ENCODE measurements around the gene CNDP1.

Gene CNDP1

GRCh38 chr18:74631623-74632350 is 97.5 kb downstream of the CNDP1 start:
- no peak for FAIRE-seq

- FAIRE-seq = no peak
Measured at GRCh38 chr18:74632351-74632679, 98.0 kb downstream of the CNDP1 start.

GRCh38 chr18:74632856-74633255 is 98.6 kb downstream of the CNDP1 start:
- no peak for FAIRE-seq

GRCh38 chr18:74633652-74634352 is 99.5 kb downstream of the CNDP1 start:
- no peak for FAIRE-seq

- FAIRE-seq = peak; percentile 47
Measured at GRCh38 chr18:74635224-74635975, 101.1 kb downstream of the CNDP1 start.

All from islet of Langerhans (tissue), 1 donor.